NCI-H2196 (cell line): ENCODE data around the gene C5orf46.
A peak's percentile ranks its signal among the peaks of the same experiment; 100 is the strongest.
"Not testable (repeated sequence)": the region's sequence is repeated elsewhere in the genome, so short reads cannot be mapped to it uniquely, and the experiment has no call there.

Experiments used
- DNase-seq: peaks from one replicate; lab custom pipeline; 2025; ENCODE audit not compliant: unreplicated experiment; lab: John Stamatoyannopoulos, UW

Gene C5orf46

DNA sequence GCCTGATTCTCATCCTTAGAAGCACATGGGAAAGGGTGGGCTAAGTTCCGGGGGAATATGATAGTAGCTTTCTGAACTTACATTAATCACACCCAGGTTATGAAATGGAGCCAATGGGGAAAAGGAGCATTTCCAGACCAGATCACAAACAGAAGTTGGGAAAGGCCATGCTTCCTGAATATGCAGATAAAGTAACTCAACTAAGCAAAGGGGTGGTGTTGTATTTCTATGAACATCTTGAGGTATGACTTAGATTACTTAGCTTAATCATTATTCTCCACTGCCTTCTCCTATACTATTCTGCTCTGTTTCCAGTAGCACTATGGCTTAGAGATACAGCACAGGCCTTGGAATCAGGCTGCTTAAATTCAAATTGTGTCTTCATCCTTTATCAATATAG lies 10.5 kb downstream of the C5orf46 start:
- DNase-seq = no peak

DNA sequence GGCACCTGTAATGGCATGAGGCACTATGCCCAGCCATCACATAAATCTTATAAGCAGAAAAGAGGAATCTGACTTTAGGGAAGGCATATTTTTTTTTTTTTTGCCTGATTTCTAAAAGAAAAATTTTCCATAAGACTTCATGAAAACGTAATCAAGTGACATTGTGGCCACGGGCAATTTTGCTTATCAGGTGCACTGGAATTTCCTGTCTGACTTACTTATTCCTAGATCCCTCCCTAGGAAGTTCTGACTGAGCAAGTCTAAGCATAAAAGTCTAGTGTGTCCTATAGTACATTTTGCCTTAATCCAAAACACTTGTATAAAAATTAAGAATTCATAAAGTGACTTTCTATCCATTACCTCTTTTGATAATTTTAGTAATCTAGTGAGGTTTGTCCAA lies 12.5 kb downstream of the C5orf46 start:
- no peak for DNase-seq

DNA sequence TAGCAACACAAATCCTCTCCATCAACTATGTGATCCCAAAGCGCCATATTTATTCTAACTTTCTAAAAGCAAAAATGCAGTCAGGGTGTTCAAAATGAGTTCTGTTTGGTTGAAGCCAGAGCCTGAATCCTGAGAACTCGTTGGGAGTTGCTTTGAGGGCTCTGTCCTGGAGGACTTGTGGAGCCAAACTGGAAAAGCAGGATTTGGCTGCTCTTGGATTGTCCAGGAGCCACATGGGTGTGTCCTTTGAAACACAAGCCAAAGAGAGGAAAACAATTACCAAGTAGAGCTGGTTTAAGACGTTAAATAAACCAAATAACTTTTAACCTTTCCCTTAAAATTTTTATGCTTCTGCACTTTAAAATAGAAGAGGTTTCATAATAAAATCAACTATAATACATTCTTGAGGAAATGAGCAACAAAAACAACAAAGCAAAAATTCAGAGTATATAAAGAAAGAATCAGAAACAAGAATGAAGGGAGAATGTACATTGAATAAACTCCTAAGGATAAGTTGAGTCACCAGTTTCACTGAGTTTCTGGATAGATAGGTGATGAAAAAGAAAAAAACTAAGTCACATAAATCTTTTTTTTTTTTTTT lies 13.5 kb downstream of the C5orf46 start:
- no peak for DNase-seq

GRCh38 chr5:147887930-147888329 lies 18.4 kb downstream of the C5orf46 start:
- DNase-seq = no peak

DNA sequence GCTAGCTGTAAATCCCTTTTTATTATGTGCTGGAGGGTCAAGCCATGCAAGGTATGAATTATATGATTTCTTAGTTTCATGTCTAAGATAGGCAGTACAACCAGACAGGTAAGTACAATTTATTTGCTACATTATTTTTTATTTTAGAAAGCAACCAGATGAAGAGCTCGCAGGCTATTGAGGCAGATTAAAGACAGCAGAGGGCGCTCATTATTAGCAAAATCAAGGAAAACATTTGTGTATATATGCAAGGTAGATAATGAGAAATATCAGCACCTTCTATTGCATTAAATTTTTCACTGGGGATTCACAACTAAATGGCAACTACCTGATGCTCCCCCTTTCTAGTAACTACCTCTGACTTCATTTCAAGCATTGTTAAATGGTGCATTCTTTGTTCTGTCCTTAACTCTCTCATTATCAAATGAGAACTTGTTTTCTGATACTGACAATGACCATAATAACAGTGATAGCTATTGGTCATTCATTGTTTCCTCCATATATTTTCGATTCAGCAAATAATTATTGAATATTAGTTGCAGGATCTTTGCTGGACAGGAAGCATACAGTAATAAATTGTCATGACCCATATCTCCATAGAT lies 19.2 kb downstream of the C5orf46 start:
- DNase-seq = peak; percentile 8

- DNase-seq = no peak
These were observed 23.6 kb downstream of the C5orf46 start for GRCh38 chr5:147882586-147883313.

GRCh38 chr5:147880487-147880886 lies 25.9 kb downstream of the C5orf46 start:
- DNase-seq = no peak

DNA sequence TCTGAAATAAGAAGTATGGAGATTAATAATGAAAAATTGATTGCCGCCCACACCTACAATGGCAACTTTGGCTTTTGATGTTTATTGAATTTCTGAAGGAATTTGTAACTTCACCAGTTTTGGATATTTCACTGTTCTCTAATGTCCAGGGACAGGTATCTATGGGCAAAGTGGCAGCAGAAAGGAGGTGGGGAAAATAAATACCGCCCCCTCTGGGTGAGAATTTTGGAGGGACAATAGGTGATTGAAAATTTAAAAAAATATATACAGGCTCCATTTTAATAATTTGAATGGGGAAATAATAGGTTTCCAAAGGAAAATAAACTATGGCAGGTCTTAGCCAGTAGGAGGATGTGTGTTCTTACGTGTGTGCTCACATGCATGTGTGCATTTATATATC lies 26.6 kb downstream of the C5orf46 start:
- DNase-seq = no peak

DNA sequence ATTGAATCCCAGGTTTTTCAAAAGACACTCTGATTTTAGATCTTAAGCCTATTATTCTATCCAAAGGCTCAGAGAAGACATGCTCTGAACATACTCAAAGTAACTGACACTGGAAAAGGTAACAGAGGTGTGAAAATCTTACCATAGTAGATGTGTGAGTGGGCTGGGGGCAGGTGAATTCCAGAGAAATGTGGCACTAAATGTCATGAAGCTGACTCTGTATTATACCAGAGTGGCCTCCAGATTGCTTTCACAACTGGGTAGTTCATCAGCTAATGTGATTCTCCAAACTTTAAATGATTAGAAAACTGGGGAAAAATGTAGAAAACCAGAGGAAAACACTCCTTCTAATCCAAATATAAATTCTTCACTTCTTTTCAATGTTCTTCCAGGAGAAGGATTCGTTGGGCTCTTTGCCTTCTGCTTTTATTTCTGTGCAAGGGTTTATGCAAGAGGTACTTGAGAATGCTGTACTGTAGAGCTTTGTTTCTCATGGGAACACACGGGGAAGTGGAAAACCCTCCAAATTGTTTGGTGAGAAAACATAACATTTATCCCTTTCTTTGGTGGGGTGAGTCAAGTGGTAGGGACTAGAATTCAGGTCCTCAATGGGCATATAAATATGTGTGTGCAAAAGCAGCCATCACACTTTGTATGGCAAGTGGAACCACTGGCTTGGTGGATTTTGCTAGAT lies 28.1 kb downstream of the C5orf46 start, which contains the start of gene SCGB3A2:
TSS of gene SCGB3A2 (plus strand) at position 646 of the 694 bp plus-strand sequence. CDS start 93 bp downstream, outside the sequence.
- no peak for DNase-seq

DNA sequence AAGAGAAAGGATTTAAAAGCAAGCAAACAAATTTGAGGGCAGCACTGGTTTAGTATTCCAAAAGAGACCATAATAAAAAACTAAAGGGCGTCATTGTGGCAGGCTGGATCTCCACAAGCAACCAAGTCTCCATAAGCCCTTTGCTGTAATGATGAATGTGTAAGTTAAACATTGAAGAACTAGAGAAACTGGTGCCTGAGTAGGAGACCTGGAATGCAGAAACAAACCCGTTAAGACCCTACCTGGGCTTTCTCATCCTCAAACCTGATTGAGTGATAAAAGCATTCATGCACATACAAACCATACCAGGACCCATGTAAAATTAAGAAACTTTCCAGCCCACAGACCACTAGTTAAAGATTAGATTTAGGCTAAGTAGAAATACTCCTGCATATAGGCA lies 29.7 kb downstream of the C5orf46 start:
- DNase-seq = no peak

- DNase-seq = no peak
These were observed 30.2 kb downstream of the C5orf46 start for GRCh38 chr5:147876141-147876540.

DNA sequence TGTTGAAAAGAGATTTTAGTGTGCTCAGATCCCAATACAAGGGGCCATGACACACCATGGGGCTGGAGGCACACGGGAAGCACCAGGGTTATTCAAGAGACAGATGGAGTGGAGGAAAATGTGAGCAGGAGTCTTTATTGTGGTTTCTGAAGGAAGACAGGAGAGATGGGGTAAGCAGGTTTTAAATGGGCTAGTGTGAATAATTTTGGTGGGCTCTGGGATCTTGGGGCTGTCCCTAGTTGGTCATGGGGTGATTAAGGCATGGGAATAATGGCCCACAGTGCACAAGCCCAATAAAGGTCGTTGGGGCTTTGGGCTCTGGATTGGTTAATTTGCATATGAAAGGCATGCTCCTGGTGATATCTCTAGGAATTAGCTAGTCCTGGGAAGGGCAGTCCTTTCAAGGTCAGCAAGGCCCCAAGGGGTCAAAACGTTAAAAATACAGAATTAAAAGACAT lies 31.4 kb downstream of the C5orf46 start:
- DNase-seq = no peak

DNA sequence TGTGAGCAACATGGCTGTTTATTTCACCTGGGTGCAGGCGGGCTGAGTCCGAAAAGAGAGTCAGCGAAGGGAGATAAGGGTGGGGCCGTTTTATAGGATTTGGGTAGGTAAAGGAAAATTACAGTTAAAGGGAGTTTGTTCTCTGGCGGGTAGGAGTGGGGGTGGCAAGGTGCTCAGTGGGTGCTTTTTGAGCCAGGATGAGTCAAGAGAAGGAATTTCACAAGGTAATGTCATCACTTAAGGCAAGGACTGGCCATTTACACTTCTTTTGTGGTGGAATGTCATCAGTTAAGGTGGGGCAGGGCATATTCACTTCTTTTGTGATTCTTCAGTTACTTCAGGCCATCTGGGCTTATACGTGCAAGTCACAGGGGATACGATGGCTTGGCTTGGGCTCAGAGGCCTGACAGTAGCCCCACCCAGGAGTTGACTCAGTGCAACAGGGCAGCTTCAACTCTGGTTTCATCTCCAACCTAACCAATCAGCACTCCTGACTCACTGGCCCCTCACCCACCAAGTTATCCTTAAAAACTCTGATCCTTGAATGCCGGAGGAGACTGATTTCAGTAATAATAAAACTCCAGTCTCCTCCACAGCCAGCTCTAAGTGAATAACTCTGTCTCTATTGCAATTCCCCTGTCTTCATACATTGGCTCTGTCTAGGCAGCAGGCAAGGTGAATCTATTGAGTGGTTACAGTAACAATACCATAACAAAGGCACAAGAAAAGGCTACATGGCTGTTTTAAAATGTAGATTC lies 32.0 kb downstream of the C5orf46 start:
- not testable (repeated sequence) for DNase-seq

- DNase-seq = not testable (repeated sequence)
These were observed 33.4 kb downstream of the C5orf46 start for GRCh38 chr5:147872744-147873435.

GRCh38 chr5:147871980-147872549 lies 34.3 kb downstream of the C5orf46 start:
- DNase-seq = not testable (repeated sequence)

DNA sequence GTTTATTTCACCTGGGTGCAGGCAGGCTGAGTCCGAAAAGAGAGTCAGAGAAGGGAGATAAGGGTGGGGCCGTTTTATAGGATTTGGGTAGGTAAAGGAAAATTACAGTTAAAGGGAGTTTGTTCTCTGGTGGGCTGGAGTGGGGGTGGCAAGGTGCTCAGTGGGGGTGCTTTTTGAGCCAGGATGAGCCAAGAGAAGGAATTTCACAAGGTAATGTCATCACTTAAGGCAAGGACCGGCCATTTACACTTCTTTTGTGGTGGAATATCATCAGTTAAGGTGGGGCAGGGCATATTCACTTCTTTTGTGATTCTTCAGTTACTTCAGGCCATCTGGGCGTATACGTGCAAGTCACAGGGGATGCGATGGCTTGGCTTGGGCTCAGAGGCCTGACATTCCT lies 36.4 kb downstream of the C5orf46 start:
- not testable (repeated sequence) for DNase-seq

DNA sequence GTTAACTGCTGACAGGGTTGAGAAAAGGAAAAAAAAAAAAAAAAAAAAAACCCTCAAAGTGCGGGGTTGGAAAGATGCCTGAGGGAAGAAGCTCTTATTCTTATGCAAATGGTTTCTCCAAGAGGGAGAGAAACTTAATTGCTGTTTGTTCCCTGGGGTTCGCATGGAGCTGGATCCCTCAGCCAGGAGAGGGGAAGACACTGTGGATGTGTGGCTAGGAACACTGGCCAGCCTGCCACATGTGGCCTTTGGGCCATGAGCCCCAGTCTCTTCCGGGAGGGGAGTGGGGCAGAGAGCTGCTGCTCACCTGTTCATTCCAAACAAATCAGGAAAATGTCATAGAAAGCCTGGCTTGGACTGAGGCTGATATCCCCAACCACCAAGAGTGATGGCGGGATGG lies 37.2 kb downstream of the C5orf46 start:
- no peak for DNase-seq

- no peak for DNase-seq
These were observed 42.7 kb downstream of the C5orf46 start for GRCh38 chr5:147863454-147864158.

DNA sequence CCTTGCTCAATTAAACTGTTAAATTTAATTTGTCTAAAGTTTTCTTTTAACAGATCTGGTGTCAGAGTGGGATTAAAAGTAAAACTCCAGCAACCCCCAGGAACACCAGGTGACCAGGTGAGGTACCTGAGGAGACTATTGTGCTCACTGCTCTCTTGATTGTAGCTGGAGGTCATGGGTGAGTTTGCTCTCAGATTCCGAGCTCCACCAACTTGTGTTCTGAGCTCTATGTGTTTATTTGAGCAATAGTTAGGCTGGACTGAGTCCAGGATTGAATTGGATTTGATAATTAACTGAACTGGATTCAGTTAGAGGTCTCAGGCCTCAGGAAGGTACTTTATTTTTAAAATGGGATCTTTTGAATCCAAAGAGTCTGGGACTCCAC lies 45.7 kb downstream of the C5orf46 start:
- no peak for DNase-seq
